GM19452 (cell line): Measurements from ENCODE around the gene VAV3.

Experiments used
- ATAC-seq: cut with Tn5 transposase; IDR thresholded peaks from one replicate; pipeline ENCODE4 v1.9.1; 2021; ENCODE audit not compliant: unreplicated experiment

The VAV3 gene

DNA sequence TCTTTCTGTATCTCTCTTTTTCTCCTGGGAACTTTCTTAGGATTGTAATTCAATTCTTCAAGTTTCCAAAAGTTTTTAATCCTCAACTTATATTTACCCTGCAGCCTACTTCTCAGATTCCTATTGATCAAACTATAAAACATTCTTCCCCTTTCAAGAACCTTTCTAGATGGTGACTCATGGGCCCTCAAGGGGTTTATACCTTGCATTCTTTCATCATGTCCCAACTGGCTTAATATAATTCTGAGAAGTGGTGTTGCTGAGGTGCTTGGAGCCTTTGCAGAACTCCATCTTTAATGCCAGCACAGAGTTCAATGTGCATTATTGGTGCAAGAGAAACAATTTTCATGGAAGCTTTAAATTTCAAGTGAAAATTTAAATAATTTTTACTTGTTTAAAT is 273.4 kb downstream of the VAV3 start:
- no peak for ATAC-seq

GRCh38 chr1:107690491-107690890 is 274.5 kb downstream of the VAV3 start:
- ATAC-seq: no peak

- ATAC-seq: no peak
Observed at GRCh38 chr1:107689733-107690132, 275.2 kb downstream of the VAV3 start.

- no peak for ATAC-seq
Observed at GRCh38 chr1:107689159-107689558, 275.8 kb downstream of the VAV3 start.

- no peak for ATAC-seq
Observed at GRCh38 chr1:107687849-107688753, 276.9 kb downstream of the VAV3 start.

- ATAC-seq: no peak
Observed at GRCh38 chr1:107683683-107684082, 281.3 kb downstream of the VAV3 start.

DNA sequence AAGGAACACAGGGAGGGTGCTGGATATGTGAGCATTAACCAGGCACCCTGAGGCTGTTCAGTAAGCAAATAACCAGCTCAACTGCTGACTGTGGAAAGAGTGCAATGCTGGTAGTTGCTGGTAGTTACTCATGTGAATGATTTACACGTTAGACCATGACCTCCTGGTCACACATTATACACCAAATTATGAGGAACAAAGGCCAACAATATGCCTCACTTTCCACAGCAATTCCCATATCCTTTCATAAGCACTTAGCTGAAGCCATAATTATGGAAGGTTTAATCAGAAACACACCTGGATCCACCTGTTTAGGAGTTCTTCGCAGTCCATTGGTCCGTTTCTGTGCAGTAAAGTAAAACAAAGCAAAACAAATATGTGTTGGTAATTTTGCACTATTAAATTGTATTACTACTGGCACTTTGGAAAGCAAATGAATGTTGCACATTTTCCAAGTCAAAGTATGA is 281.8 kb downstream of the VAV3 start:
- no peak for ATAC-seq

DNA sequence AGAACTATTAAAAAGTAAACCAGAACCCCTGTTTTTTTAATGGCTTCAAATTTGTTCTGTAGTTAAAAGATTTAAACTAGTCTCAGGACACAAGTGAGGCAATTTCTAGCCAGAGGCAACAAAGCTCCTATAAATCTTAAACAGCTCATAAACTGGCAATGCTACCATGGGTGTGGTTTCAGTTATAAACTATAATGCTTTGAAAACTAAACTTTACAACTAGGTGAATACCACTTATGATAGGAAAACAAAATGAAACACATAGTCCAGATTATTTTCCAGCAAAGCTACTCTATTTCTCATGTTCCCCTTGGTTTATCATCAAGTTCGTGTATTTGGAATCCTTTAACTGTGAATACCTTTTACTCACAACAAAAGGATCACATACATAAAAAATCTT is 282.5 kb downstream of the VAV3 start:
- no peak for ATAC-seq

GRCh38 chr1:107681001-107681479 is 283.9 kb downstream of the VAV3 start:
- no peak for ATAC-seq

GRCh38 chr1:107680579-107680985 is 284.4 kb downstream of the VAV3 start:
- ATAC-seq: no peak

DNA sequence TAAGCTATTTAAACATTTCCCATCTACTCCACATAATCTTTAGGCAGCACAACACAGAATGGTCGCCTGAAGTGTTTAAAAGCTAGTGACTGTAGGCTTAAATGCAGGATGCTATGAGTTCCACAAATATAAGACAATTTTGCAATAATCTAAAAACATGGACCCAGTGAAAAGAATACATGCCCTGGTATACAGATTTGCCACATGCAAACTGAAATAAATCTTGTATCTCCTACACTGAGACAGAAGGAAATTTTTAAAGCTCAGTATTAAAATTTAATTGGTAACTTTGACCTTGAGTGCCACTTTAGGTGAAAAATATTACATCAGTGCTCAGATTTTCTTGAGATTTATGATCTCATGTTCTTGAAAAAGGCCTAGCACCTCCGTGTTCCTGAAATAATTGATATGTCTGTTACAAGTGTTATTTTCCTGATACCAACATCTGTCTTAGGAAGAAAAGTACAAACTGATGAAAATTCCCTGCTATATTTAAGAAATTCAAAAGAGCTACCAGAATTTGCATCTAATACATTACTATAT is 285.5 kb downstream of the VAV3 start:
- ATAC-seq: no peak

DNA sequence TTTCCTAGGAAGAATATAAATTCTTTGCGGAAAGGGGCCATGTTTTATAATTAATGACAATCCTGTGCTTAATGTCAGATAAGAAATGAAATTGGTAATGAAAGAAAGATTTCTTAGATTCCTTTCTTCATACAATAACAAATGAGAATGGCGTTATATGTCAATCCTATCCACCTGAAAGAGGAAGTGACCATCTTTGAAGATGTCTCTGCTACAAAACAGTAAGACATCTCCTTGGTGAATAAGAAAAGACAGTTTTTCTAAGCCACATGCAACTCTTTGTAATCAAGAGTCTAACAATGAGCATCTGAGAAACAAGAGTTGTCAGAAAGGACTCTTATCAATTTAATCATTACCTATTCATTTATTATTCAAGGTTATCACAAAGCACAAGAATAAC is 286.0 kb downstream of the VAV3 start:
- no peak for ATAC-seq

DNA sequence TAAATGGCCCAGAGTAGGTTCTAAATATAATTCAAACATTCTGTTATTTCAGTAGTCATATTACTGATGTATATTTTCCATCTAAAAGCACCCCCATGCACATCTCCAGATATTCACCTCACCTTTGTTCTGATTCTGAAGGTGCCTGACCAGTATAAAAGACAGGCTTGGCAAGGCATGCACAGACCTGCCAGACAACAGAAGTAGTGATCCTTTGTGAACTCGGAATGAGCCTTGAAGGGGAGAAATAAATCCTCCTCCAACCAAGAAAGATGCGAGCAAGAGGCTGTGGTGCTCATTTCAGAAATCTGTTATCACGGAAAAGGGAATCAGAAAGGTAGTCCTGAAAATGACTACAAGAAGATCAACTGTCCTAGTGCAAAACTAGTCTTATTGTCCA is 287.3 kb downstream of the VAV3 start:
- no peak for ATAC-seq

GRCh38 chr1:107674486-107674885 is 290.5 kb downstream of the VAV3 start:
- no peak for ATAC-seq

DNA sequence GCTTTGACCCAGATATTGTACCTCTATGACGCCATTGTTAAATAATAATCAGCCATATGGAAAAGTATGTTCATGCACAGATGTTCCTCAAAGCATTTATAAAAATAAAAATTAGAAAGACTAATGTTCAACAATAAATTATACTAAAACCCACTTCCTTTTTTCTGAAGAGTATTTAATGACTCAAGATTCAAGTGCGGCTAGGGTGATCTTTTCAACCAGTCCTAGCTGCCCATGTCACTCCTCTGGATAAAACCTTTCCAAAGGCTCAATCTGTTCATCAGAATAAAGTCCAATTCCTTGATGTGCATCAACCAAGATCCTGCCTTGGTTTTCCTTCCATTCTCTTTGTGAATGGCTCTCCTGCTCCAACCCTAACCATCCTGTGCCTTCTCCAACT is 292.0 kb downstream of the VAV3 start:
- no peak for ATAC-seq

GRCh38 chr1:107670397-107671040 is 294.5 kb downstream of the VAV3 start:
- no peak for ATAC-seq

- ATAC-seq: no peak
Observed at GRCh38 chr1:107669996-107670395, 295.0 kb downstream of the VAV3 start.

DNA sequence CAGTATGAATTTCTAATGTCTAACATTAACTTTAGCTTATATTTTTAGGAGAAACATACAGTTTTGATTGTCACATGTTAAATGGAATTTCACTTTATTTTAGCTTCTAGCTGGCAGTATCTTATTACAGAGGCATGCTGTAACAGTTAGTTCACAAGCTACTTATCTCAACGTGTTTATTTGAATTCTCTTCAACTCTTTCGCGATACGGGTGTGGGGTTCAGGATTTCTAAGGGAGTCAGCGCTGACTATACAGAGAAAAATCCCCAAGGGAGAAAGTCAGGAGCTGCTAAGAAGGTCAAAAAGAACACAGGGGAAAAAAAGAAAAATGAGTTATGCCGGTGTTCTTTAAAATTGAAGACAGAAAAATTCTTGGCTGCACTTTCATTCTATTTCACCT is 296.2 kb downstream of the VAV3 start:
- no peak for ATAC-seq

DNA sequence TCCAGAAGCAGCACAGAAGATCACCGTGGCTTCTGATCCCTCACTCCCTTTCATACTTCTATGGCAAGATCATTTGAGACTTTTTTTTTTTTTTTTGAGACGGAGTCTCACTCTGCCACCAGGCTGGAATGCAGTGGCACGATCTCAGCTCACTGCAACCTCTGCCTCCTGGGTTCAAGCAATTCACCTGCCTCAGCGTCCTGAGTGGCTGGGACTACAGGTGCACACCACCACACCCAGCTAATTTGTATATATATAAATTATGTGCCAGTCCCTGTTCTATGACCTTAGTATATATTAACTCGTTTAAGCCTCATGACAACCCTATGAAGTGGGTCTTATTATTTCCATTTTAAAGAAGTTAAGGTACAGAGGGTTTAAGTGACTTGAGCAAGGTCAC is 298.5 kb downstream of the VAV3 start:
- no peak for ATAC-seq

DNA sequence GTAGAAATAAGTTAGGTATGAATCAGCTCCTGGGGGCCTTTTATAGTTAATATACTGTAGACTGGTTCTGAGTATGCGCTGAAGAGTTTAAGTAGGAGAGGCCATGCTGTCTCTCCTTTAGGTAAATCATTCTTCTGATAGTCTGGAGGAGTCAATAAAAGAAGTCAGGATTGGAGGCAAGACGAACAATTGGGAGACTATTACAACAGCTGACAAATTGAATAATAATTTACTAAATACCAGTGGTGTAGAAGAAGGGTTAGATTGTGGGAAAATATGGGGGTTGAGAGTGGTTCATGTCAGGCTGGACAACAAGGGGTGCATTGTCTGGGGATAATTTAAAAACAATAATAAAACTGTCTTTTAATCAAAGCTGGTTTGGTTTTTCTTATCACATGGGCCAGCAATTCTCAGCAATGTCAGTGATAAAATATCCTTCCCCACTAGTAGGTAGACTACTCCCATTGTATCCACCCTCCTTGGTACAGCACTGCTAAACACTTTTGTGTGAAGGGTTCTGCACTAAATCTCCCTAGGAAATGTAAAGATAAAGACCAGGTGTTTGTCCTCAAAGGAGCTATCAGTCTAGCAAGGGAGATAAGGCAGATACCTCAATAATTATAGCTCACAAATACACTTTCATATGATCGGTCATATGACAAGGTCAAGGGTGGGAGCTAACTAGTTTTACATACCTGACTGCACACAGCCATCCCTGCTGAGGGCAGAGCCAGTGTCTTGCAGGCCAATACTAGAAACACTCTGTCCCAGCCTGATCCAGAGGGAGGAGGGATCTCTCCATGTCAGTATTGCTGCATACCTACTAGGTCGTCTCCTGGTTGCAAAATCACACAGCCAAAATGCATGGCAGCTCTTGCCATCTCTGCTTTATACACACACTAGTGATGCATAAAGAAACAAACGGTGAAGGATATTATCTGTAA is 299.7 kb downstream of the VAV3 start:
- ATAC-seq: no peak

DNA sequence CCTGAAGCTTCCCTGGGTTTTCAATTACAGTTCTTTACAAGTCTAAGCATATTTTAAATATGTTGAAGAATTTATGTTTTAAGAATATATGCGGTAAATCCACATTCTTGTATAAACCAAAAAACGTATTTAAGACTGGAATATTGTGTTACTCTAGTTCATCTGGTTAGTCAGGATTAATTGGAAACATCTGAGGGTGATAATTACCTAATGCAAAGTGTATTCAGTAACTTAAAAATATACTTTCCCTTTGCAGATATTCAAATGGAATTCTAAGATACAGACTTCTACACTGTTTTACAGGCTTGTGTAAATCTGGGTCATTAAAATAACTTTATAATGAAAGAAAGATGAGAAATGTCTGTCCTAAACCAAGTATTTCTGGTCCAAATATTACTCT is 302.0 kb downstream of the VAV3 start:
- ATAC-seq: no peak
